B cell (primary cell): Measurements from ENCODE around the gene KIAA0319L. TPM values are rescaled to one million over a fixed set of nuclear protein-coding genes. Genes with fewer than 3 reads are reported as not detected.

ENCODE experiments used
- ATAC-seq: fragments of 200-7000 bp; cut with Tn5 transposase; one replicate; pipeline ENCODE4 v1.10.0; 2021; ENCODE audit warnings: low read depth, mild to moderate bottlenecking, moderate number of reproducible peaks, moderate library complexity
- CTCF ChIA-PET: fragments of 350-600 bp; sonication (Branson Sonifier 250); formaldehyde crosslinking; loops from one replicate; lab custom pipeline; 2021; ENCODE audit warnings: antibody characterized with exemption, inconsistent platforms; lab: Charles Lee
- POLR2A ChIA-PET: fragments of 350-600 bp; sonication (Branson Sonifier 250); formaldehyde crosslinking; loops from one replicate; lab custom pipeline; 2021; ENCODE audit warnings: antibody characterized with exemption; lab: Charles Lee
- DNase-seq: peaks from one replicate; pipeline ENCODE4 v3.0.0; 2013
- H2AFZ ChIP-seq: 2 replicates; pipeline ENCODE4 v1.6.1; 2012; ENCODE audit warnings: mild to moderate bottlenecking, low read depth, low read length; ENCODE audit not compliant: insufficient read depth, poor library complexity, severe bottlenecking
- H3K27ac ChIP-seq, 2 donors: 1 replicate in 1 of 2; 2 replicates in 1 of 2; pipeline ENCODE4 v1.5.1; 2012 to 2013; ENCODE audit warnings: low read length in 2 of 2, mild to moderate bottlenecking in 2 of 2, moderate library complexity in 1 of 2
- H3K27me3 ChIP-seq, 4 experiments: fragments of 200-600 bp in 1 of 4; sonication (generic) in 1 of 4; replicated peaks in 1 of 4; 1 replicate in 2 of 4; 2 replicates in 2 of 4; pipeline versions ENCODE4 v1.6.1 to v1.7.0; 2013 to 2016; ENCODE audit warnings: low read length in 3 of 4, mild to moderate bottlenecking in 2 of 4, mixed read lengths in 1 of 4, moderate library complexity in 1 of 4; ENCODE audit not compliant: insufficient read depth in 4 of 4, control insufficient read depth in 3 of 4; ENCODE audit errors: control extremely low read depth in 1 of 4
- H3K36me3 ChIP-seq, 2 experiments: replicated peaks in 1 of 2; 1 replicate in 1 of 2; 2 replicates in 1 of 2; pipeline versions ENCODE4 v1.6.1 to v1.7.1; 2013; ENCODE audit warnings: low read length in 1 of 2; ENCODE audit not compliant: insufficient read depth in 2 of 2, control insufficient read depth in 1 of 2; ENCODE audit errors: control extremely low read depth in 1 of 2, extremely low read depth in 1 of 2
- H3K4me1 ChIP-seq, 2 donors: fragments of 200-600 bp in 1 of 2; sonication (generic) in 1 of 2; 1 replicate in 1 of 2; 2 replicates in 1 of 2; pipeline versions ENCODE4 v1.5.1 to v1.6.1; 2013 to 2017; ENCODE audit warnings: low read length in 2 of 2; ENCODE audit not compliant: control insufficient read depth in 2 of 2, insufficient read depth in 2 of 2
- H3K4me2 ChIP-seq: replicated peaks from 2 replicates; pipeline ENCODE3; 2012; ENCODE audit warnings: mild to moderate bottlenecking, low read depth, low read length; ENCODE audit not compliant: poor library complexity, severe bottlenecking
- H3K4me3 ChIP-seq, 5 experiments: fragments of 200-600 bp in 1 of 5; sonication (generic) in 1 of 5; 1 replicate in 3 of 5; 2 replicates in 2 of 5; pipeline versions ENCODE4 v1.5.1 to v1.7.0; 2011 to 2016; ENCODE audit warnings: low read length in 4 of 5, mild to moderate bottlenecking in 4 of 5, low read depth in 2 of 5, control low read depth in 1 of 5, moderate library complexity in 1 of 5; ENCODE audit not compliant: insufficient read depth in 1 of 5; ENCODE audit errors: control extremely low read depth in 1 of 5, extremely low read depth in 1 of 5
- H3K79me2 ChIP-seq: fragments of 200-600 bp; sonication (generic); one replicate; pipeline ENCODE4 v1.6.0; 2016; ENCODE audit warnings: low read length; ENCODE audit not compliant: control insufficient read depth, insufficient read depth
- H3K9ac ChIP-seq: fragments of 200-600 bp; sonication (generic); 2 replicates; pipeline ENCODE4 v1.6.1; 2017; ENCODE audit warnings: mild to moderate bottlenecking, low read length, moderate library complexity
- H3K9me3 ChIP-seq, 3 donors: one replicate each; pipeline versions ENCODE4 v1.6.1 to v1.7.1; 2013; ENCODE audit warnings: low read length in 2 of 3; ENCODE audit not compliant: control insufficient read depth in 2 of 3, insufficient read depth in 1 of 3; ENCODE audit errors: control extremely low read depth in 1 of 3
- H4K20me1 ChIP-seq: 2 replicates; pipeline ENCODE4 v1.6.0; 2012; ENCODE audit warnings: mild to moderate bottlenecking, low read length; ENCODE audit not compliant: insufficient read depth, control insufficient read depth, poor library complexity, severe bottlenecking
- H3K27ac Mint-ChIP-seq: one replicate; pipeline ENCODE4 v1.8.0; 2021; ENCODE audit warnings: mixed read lengths
- H3K27me3 Mint-ChIP-seq: one replicate; pipeline ENCODE4 v1.8.0; 2021; ENCODE audit warnings: mixed read lengths
- H3K4me1 Mint-ChIP-seq: one replicate; pipeline ENCODE4 v1.8.0; 2021; ENCODE audit warnings: mixed read lengths
- H3K4me3 Mint-ChIP-seq: one replicate; pipeline ENCODE4 v1.8.0; 2021; ENCODE audit warnings: mixed read lengths
- H3K9me3 Mint-ChIP-seq: one replicate; pipeline ENCODE4 v1.8.0; 2022; ENCODE audit warnings: mixed read lengths; ENCODE audit not compliant: insufficient read depth
- EZH2 ChIP-seq: IDR thresholded peaks from 2 replicates; pipeline ENCODE4 v1.6.1; 2012; ENCODE audit warnings: borderline replicate concordance, low read depth, mild to moderate bottlenecking, moderate library complexity, low read length; ENCODE audit not compliant: insufficient read depth, poor library complexity, severe bottlenecking
- WGBS: methylation state at CpG from one replicate; pipeline ENCODE4 v1.1.5; 2013; ENCODE audit warnings: missing lambda C conversion rate; ENCODE audit not compliant: insufficient coverage; 5-methylcytosine and 5-hydroxymethylcytosine counted together
- intact Hi-C: fragments of 100-400 bp; cut with micrococcal nuclease; formaldehyde crosslinking; loops from one replicate; pipeline ENCODE4 v1.10.0; 2022
- polyA plus RNA-seq: library from polyadenylated mRNA; depleted of rRNA; stranded (reverse); fragments of >200 nt; gene quantifications from 2 replicates; pipeline ENCODE4 v1.2.3, GENCODE V29; 2012
- total RNA-seq, 2 donors: library from RNA; stranded (reverse); fragments of 120-200 nt in 1 of 2; gene quantifications; 1 replicate in 1 of 2; 2 replicates in 1 of 2; pipeline versions ENCODE4 v1.2.3 to v1.2.4, GENCODE V29; 2013 to 2022
- TF ChIP-seq, protein P1 (sequence below): fragments of 200-600 bp; IDR thresholded peaks from one replicate; pipeline ENCODE4 v1.8.0; 2022; ENCODE audit warnings: antibody characterized with exemption, mild to moderate bottlenecking

KIAA0319L gene
- total and polyA plus RNA-seq, 2 donors (not counting 1 experiment from before 2014, with no cell fraction given), result 35.9 to 78.1 TPM

DNA sequence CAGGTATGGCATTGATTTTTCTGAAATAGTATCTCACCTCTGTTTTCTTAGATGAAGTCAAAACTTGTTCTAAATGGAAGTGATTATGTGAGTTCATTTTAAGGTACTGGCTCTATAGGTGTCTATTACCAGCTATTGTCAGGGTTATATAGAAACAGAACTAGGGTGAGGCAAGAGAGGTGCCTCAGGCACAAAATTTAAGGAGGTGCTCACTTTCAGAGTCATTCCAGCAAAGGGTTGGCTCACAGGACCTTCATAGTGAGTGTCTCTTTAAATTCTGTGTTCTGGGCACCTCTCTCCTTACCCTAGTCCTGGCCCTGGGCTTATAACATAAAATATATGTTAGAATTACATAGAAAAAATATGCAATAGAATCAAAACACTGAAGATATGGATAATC lies 49.3 kb downstream of the KIAA0319L start:
- Mint-ChIP-seq H3K27ac (no peak overlapping the region), H3K27me3 (no peaks in the 10 kb centered on the region), H3K4me3 (no peak overlapping the region), H3K9me3 (no peaks in the 10 kb centered on the region), H3K4me1 (peaks cover 40% of the 10 kb centered on the region)
- ATAC-seq, result no peak
- ChIA-PET POLR2A (no interaction called here), CTCF (no interaction called here)
- H3K4me3 ChIP-seq, result no peak overlapping the region
- H4K20me1 ChIP-seq, result peaks cover 11% of the 10 kb centered on the region
- H3K27me3 ChIP-seq, result no peaks in the 10 kb centered on the region
- peaks cover 26% of the 10 kb centered on the region for H3K79me2 ChIP-seq
- DNase-seq, result no peak
- intact Hi-C loops, result no loop called here
- TF ChIP-seq, protein P1, sequence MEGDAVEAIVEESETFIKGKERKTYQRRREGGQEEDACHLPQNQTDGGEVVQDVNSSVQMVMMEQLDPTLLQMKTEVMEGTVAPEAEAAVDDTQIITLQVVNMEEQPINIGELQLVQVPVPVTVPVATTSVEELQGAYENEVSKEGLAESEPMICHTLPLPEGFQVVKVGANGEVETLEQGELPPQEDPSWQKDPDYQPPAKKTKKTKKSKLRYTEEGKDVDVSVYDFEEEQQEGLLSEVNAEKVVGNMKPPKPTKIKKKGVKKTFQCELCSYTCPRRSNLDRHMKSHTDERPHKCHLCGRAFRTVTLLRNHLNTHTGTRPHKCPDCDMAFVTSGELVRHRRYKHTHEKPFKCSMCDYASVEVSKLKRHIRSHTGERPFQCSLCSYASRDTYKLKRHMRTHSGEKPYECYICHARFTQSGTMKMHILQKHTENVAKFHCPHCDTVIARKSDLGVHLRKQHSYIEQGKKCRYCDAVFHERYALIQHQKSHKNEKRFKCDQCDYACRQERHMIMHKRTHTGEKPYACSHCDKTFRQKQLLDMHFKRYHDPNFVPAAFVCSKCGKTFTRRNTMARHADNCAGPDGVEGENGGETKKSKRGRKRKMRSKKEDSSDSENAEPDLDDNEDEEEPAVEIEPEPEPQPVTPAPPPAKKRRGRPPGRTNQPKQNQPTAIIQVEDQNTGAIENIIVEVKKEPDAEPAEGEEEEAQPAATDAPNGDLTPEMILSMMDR, result no peak
- TF ChIP-seq EZH2, result no peak
- H3K9me3 ChIP-seq, result no peaks in the 10 kb centered on the region
- H3K4me1 ChIP-seq, result peaks cover 15 to 26% of the 10 kb centered on the region in 2 donors
- H3K4me2 ChIP-seq, result no peak overlapping the region
- H3K27ac ChIP-seq, result no peak overlapping the region
- H2AFZ ChIP-seq, result no peak overlapping the region
- no peak overlapping the region for H3K9ac ChIP-seq
- H3K36me3 ChIP-seq, result peaks cover 7 to 20% of the 10 kb centered on the region in 2 experiments

DNA sequence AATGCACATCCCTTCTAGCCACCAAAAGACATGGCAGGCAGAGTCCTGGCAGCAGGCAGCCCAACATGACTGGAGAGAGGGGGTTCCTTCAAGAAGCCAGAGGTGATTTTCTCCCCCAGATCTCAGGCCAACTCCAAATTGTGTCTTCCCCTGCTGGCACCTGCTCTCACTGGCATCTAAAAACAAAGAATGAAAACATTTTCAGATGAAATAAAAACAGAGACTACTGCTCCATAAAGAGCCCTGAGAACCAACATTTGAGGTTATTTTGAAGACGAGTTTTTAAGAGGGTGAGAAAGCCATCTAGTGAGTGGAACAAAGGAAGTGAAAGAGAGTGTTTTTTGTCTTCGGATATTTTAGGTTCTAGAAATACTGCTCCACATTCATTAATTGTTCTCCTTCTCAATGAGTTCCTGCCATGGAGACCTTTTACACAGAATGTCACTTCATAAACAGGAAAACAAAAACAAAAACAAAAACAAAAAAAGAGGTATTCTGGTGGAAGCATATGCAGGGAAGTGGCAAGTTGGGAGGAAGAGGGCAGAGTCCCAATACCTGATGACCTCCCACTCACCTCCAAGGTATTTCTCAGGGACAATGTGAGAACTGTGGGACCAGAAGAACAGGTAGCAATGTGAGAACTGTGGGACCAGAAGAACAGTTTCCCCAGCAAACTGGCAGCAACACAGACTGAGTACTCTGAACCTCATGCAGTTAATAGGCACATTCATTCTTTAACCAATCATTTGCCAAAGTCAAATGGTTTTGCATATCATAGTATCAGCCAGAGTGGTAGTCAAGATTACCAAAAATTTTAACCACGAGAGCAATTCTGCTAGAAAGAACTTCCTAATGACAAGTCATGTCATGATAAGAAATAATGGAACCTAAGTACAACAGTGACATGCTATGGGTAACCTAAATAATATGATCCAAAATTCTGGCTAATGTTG lies 50.0 kb downstream of the KIAA0319L start:
- Histone ChIP-seq H2AFZ (no peak overlapping the region), H3K9ac (no peak overlapping the region), H3K4me1 (peaks cover 15 to 26% of the 10 kb centered on the region in 2 donors), H3K4me3 (no peak overlapping the region), H3K4me2 (no peak overlapping the region), H3K27me3 (no peaks in the 10 kb centered on the region), H4K20me1 (peaks cover 11% of the 10 kb centered on the region), H3K36me3 (peaks cover 7 to 20% of the 10 kb centered on the region in 2 experiments), H3K9me3 (no peaks in the 10 kb centered on the region), H3K79me2 (peaks cover 20% of the 10 kb centered on the region), H3K27ac (no peak overlapping the region)
- Mint-ChIP-seq H3K4me3 (peak overlapping the region; percentile 14), H3K27me3 (no peaks in the 10 kb centered on the region), H3K27ac (no peak overlapping the region), H3K4me1 (peaks cover 40% of the 10 kb centered on the region), H3K9me3 (no peaks in the 10 kb centered on the region)
- DNase-seq, result no peak
- POLR2A ChIA-PET, result no interaction called here
- intact Hi-C loops, result no loop called here
- CTCF ChIA-PET, result no interaction called here
- TF ChIP-seq EZH2, result no peak
- TF ChIP-seq, protein P1, result no peak
- no peak for ATAC-seq
- WGBS, result no CpG with 5 or more reads among the region's 3 CpGs
